Neuronal stem cell (in vitro differentiated cells): ENCODE measurements around the gene SLC39A11.

ENCODE experiments used
- DNase-seq: peaks from one replicate; pipeline ENCODE4 v3.0.0-alpha.2; 2013; ENCODE audit warnings: low spot score
- H2AFZ ChIP-seq: one replicate; pipeline ENCODE4 v1.6.1; 2013; ENCODE audit warnings: mild to moderate bottlenecking, low read length, inconsistent platforms
- H2AK5ac ChIP-seq: 2 replicates; pipeline ENCODE4 v1.6.1; 2013; ENCODE audit warnings: low read depth, mild to moderate bottlenecking, inconsistent platforms, low read length, moderate library complexity, mixed read lengths
- H2BK120ac ChIP-seq: 2 replicates; pipeline ENCODE4 v1.6.1; 2013; ENCODE audit warnings: low read depth, mild to moderate bottlenecking, inconsistent platforms, low read length, moderate library complexity, mixed read lengths
- H2BK12ac ChIP-seq: one replicate; pipeline ENCODE4 v1.6.1; 2013; ENCODE audit warnings: low read length, inconsistent platforms
- H2BK15ac ChIP-seq: 2 replicates; pipeline ENCODE4 v1.6.1; 2013; ENCODE audit warnings: mild to moderate bottlenecking, low read length, inconsistent platforms, mixed read lengths
- H2BK5ac ChIP-seq: one replicate; pipeline ENCODE4 v1.6.1; 2013; ENCODE audit warnings: inconsistent platforms, mild to moderate bottlenecking, low read length, moderate library complexity
- H3K14ac ChIP-seq: one replicate; pipeline ENCODE4 v1.6.1; 2013; ENCODE audit warnings: low read length, inconsistent platforms
- H3K18ac ChIP-seq: 2 replicates; pipeline ENCODE4 v1.6.1; 2013; ENCODE audit warnings: low read length, inconsistent platforms
- H3K23ac ChIP-seq: 2 replicates; pipeline ENCODE4 v1.6.1; 2013; ENCODE audit warnings: low read depth, mild to moderate bottlenecking, mixed read lengths, low read length, inconsistent platforms; ENCODE audit not compliant: poor library complexity
- H3K27ac ChIP-seq: replicated peaks from 3 replicates; pipeline ENCODE4 v1.5.1; 2013; ENCODE audit warnings: low read length, inconsistent platforms
- H3K27me3 ChIP-seq, 3 experiments: 2 replicates each; pipeline ENCODE4 v1.6.1; 2013; ENCODE audit warnings: low read length in 3 of 3, mild to moderate bottlenecking in 2 of 3, inconsistent platforms in 1 of 3, low read depth in 1 of 3, mixed read lengths in 1 of 3, moderate library complexity in 1 of 3; ENCODE audit not compliant: control insufficient read depth in 3 of 3, insufficient read depth in 3 of 3
- H3K36me3 ChIP-seq, 2 donors: replicated peaks in 1 of 2; 2 replicates each; pipeline ENCODE4 v1.6.1; 2013; ENCODE audit warnings: low read length in 2 of 2; ENCODE audit not compliant: control insufficient read depth in 2 of 2, insufficient read depth in 2 of 2
- H3K4ac ChIP-seq: 2 replicates; pipeline ENCODE4 v1.6.1; 2013; ENCODE audit warnings: inconsistent platforms, mild to moderate bottlenecking, low read length, moderate library complexity
- H3K4me1 ChIP-seq, 2 donors: 1 replicate in 1 of 2; 2 replicates in 1 of 2; pipeline ENCODE4 v1.6.1; 2013; ENCODE audit warnings: low read length in 2 of 2, low read depth in 1 of 2; ENCODE audit not compliant: control insufficient read depth in 2 of 2, insufficient read depth in 1 of 2
- H3K4me2 ChIP-seq: one replicate; pipeline ENCODE4 v1.6.1; 2013; ENCODE audit warnings: mild to moderate bottlenecking, low read length, inconsistent platforms; ENCODE audit not compliant: insufficient read depth, poor library complexity, severe bottlenecking
- H3K4me3 ChIP-seq, 2 donors: 2 replicates each; pipeline ENCODE4 v1.5.1; 2013; ENCODE audit warnings: low read length in 2 of 2, mild to moderate bottlenecking in 2 of 2, inconsistent platforms in 1 of 2, moderate library complexity in 1 of 2
- H3K79me1 ChIP-seq: one replicate; pipeline ENCODE4 v1.6.1; 2013; ENCODE audit warnings: low read depth, mild to moderate bottlenecking, inconsistent platforms, low read length, moderate library complexity
- H3K9ac ChIP-seq: one replicate; pipeline ENCODE4 v1.6.1; 2013; ENCODE audit warnings: mild to moderate bottlenecking, low read depth, low read length, inconsistent platforms; ENCODE audit not compliant: poor library complexity
- H3K9me3 ChIP-seq, 2 donors: replicated peaks in 1 of 2; 2 replicates each; pipeline versions ENCODE3 to v1.6.1; 2013; ENCODE audit warnings: low read length in 2 of 2, mild to moderate bottlenecking in 2 of 2, inconsistent platforms in 1 of 2, low read depth in 1 of 2, mixed read lengths in 1 of 2, moderate library complexity in 1 of 2; ENCODE audit not compliant: control insufficient read depth in 2 of 2, insufficient read depth in 1 of 2
- H4K8ac ChIP-seq: one replicate; pipeline ENCODE4 v1.6.1; 2013; ENCODE audit warnings: low read depth, mild to moderate bottlenecking, inconsistent platforms, low read length, moderate library complexity
- H4K91ac ChIP-seq: one replicate; pipeline ENCODE4 v1.6.1; 2013; ENCODE audit warnings: low read length, low read depth, mild to moderate bottlenecking, inconsistent platforms; ENCODE audit not compliant: poor library complexity
- WGBS, 2 donors: extraction: QIAGEN DNeasy Blood & Tissue Kit; methylation state at CpG; one replicate each; pipeline ENCODE4 v1.1.7; 2013; ENCODE audit warnings: missing lambda C conversion rate in 2 of 2, mixed read lengths in 1 of 2; ENCODE audit not compliant: insufficient read length in 2 of 2, insufficient replicate concordance in 1 of 2; ENCODE audit errors: extremely low coverage in 2 of 2; 5-methylcytosine and 5-hydroxymethylcytosine counted together

The SLC39A11 gene

DNA sequence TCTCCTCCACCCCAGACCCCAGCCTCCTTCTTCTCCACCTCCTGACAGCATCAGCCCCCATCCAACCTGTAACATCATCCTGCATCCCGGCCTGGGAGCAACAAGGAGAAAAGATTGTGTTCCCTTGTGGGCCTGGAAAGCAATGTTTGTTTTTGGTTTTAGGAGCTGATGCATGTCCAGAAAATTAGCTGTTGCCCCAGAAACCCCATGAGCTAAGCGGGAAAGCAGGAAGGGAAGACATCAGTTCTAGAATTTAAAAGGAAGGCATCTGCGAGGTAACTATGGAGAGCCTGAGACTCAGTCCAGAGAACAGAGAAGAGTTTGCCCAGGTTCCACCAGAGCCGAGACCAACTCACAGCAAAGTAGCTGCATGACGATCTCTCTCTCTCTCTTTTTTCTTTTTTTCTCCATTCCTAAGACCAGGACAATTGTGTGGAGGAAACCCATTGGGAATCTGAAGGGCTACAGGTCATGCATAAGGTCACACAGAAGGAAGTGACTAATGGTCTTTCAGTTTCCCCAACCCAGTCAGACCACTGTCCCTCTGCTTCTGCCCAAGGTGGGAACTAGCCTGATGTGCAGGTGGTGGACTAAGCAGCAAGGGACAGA is 124.4 kb downstream of the SLC39A11 start:
- Histone ChIP-seq H3K14ac (no peak overlapping the region), H3K9me3 (no peaks in the 10 kb centered on the region), H3K4me3 (no peak overlapping the region), H3K27me3 (no peaks in the 10 kb centered on the region), H2BK15ac (no peak overlapping the region), H3K18ac (no peak overlapping the region), H3K4me2 (no peak overlapping the region), H3K4me1 (peaks cover 19 to 21% of the 10 kb centered on the region in 2 donors), H4K91ac (no peak overlapping the region), H3K9ac (no peak overlapping the region), H2BK12ac (no peak overlapping the region), H2AFZ (peak overlapping the region; percentile 6), H2BK120ac (no peak overlapping the region), H2BK5ac (no peak overlapping the region), H3K79me1 (no peaks in the 10 kb centered on the region), H4K8ac (no peak overlapping the region), H3K4ac (no peak overlapping the region), H2AK5ac (no peak overlapping the region), H3K36me3 (no peaks in the 10 kb centered on the region), H3K23ac (no peak overlapping the region), H3K27ac (no peak overlapping the region)
- no CpG with 5 or more reads among the region's 5 CpGs for WGBS, 2 donors
- DNase-seq = no peak

DNA sequence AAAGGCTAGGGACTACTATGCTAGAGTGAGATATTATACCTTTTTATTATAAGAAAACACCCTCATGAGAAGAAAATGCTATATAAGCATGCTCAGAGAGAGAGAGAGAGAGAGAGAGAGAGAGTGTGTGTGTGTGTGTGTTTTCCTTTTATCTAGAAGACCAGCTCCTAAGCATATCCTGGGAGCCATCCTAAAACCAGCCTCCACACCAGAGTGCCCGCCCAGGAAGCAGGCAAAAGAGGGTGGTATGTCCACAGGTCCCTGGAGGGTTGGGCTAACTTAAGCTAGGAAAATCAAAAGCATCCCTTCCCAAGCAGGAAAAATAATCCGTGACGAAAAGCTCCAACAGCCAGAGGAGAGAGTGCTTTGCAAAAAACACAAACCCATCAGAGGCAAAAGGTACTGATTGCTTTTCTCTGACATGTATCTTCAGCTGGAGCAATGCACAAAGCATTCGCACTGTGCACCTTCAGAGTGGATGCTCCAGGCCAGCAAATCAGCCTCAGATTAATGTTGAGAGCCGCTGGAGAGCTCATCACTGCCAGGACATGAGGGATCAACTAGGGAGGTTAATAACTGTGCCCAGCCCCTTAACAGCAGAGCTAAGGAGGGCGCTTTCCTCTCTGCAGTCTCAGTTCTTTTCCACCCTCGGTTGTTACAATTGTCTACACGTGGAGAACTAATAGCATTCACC is 125.1 kb downstream of the SLC39A11 start:
- Histone ChIP-seq H3K36me3 (no peaks in the 10 kb centered on the region), H3K27ac (no peak overlapping the region)
- DNase-seq = no peak

DNA sequence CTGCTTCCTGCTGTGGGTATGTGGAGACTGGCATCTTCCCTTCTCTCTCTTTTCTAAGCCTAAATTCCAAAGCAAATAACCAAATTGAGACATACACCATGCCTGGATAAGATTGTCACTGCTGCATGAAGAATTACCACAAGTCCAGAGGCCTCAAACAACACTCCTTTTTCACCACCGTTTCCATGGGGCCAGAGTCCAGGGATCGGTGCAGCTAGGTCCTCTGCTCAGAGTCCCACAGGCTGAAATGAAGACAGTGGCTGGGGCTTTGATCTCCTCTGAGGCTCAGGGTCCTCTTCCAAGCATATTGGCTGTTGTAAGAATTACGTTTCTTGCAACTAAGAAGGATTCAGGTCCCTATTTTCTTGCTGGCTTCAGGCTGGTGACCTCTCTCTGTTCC is 130.4 kb downstream of the SLC39A11 start:
- H4K8ac ChIP-seq = no peak overlapping the region

More for the DNA sequence above, 125.1 kb downstream of the SLC39A11 start:
- H3K9me3 ChIP-seq = no peaks in the 10 kb centered on the region
- H3K79me1 ChIP-seq = no peaks in the 10 kb centered on the region
- H2BK12ac ChIP-seq = no peak overlapping the region
- H3K4me1 ChIP-seq = peaks cover 19 to 21% of the 10 kb centered on the region in 2 donors
- no peak overlapping the region for H2AK5ac ChIP-seq
- no peak overlapping the region for H2BK15ac ChIP-seq
- no peak overlapping the region for H3K4ac ChIP-seq
- no peak overlapping the region for H3K9ac ChIP-seq
- no peak overlapping the region for H3K14ac ChIP-seq
- H3K18ac ChIP-seq = no peak overlapping the region
- no peak overlapping the region for H3K23ac ChIP-seq
- WGBS, 2 donors = no CpG with 5 or more reads among the region's 8 CpGs
- H3K4me3 ChIP-seq = no peak overlapping the region
- no peak overlapping the region for H2BK5ac ChIP-seq
- no peaks in the 10 kb centered on the region for H3K27me3 ChIP-seq
- no peak overlapping the region for H4K91ac ChIP-seq
- peak overlapping the region; percentile 6 for H2AFZ ChIP-seq
- no peak overlapping the region for H2BK120ac ChIP-seq
- no peak overlapping the region for H3K4me2 ChIP-seq
- H4K8ac ChIP-seq = no peak overlapping the region

DNA sequence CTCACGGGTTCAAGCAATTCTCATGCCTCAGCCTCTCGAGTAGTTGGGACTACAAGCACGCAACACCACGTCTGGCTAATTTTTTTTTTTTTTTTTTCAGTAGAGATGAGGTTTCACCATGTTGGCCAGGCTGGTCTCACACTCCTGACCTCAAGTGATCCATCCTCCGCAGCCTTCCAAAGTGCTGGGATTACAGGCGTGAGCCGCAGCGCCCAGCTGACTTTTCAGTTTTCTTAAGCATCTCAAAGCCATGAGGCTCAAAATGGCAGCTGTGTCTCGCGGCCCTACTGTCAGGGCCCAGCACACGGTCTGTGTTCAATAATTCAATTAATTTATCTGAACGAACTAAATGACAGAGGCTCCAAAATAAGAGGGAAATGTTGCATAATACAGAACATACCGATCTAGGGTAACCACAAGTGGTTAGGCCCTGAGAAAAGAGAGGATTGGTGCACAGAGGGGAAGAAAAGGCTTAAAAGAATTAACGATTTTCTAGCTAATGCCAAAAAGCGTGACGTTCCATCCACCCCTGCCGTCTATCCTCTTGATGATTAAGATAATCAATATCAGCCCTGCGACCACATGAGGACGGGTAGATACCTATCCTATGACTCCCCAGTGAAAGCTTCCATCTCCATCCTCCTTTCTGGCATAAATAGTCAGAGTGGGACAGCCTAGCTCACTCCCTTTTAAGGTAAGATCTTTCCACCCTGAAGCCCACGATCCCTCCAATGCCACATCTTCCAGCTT is 136.9 kb downstream of the SLC39A11 start:
- no peak overlapping the region for H3K4me3 ChIP-seq
- no peak overlapping the region for H3K27ac ChIP-seq
- no peak overlapping the region for H4K91ac ChIP-seq
- H3K79me1 ChIP-seq = no peaks in the 10 kb centered on the region
- no peak overlapping the region for H3K23ac ChIP-seq
- H3K9ac ChIP-seq = no peak overlapping the region
- no peak overlapping the region for H2AK5ac ChIP-seq
- H3K27me3 ChIP-seq = no peaks in the 10 kb centered on the region
- no peak overlapping the region for H2BK12ac ChIP-seq
- no peak for DNase-seq
- no peaks in the 10 kb centered on the region for H3K36me3 ChIP-seq
- no peak overlapping the region for H4K8ac ChIP-seq
- H3K4ac ChIP-seq = no peak overlapping the region
- no peak overlapping the region for H2BK120ac ChIP-seq
- no peak overlapping the region for H2AFZ ChIP-seq
- H3K14ac ChIP-seq = no peak overlapping the region
- H3K4me1 ChIP-seq = peaks cover 5 to 11% of the 10 kb centered on the region in 2 donors
- no peak overlapping the region for H3K4me2 ChIP-seq
- H2BK15ac ChIP-seq = no peak overlapping the region
- no peak overlapping the region for H2BK5ac ChIP-seq
- H3K18ac ChIP-seq = no peak overlapping the region
- H3K9me3 ChIP-seq = no peaks in the 10 kb centered on the region
- no CpG with 5 or more reads among the region's 20 CpGs for WGBS, 2 donors

More for the DNA sequence above, 130.4 kb downstream of the SLC39A11 start:
- Histone ChIP-seq H3K9ac (no peak overlapping the region), H2AFZ (no peak overlapping the region), H2BK120ac (no peak overlapping the region), H3K14ac (no peak overlapping the region), H3K36me3 (no peaks in the 10 kb centered on the region), H2BK12ac (no peak overlapping the region), H2BK15ac (no peak overlapping the region), H3K4me2 (no peak overlapping the region), H2AK5ac (no peak overlapping the region), H3K4ac (no peak overlapping the region), H3K27me3 (no peaks in the 10 kb centered on the region), H3K9me3 (no peaks in the 10 kb centered on the region), H3K4me3 (no peak overlapping the region), H3K79me1 (no peaks in the 10 kb centered on the region), H3K27ac (no peak overlapping the region), H3K4me1 (no peaks in the 10 kb centered on the region), H4K91ac (no peak overlapping the region), H3K18ac (no peak overlapping the region), H3K23ac (no peak overlapping the region), H2BK5ac (no peak overlapping the region)
- no CpG with 5 or more reads among the region's 3 CpGs for WGBS, 2 donors
- no peak for DNase-seq
